GM12891 (cell line): ENCODE measurements around the gene ANKRD44.

Experiments
- DNase-seq: peaks from one replicate; pipeline ENCODE4 v3.0.0; 2011; ENCODE audit warnings: low spot score; ENCODE audit not compliant: insufficient read length
- FAIRE-seq: peaks from 2 replicates; lab custom pipeline; 2011; peaks lifted over from hg19 to GRCh38; lab: Jason Lieb, UNC
- PAX5 ChIP-seq: IDR thresholded peaks from 2 replicates; pipeline ENCODE4 v1.6.1; 2011; ENCODE audit warnings: low read length, moderate library complexity, mild to moderate bottlenecking; ENCODE audit not compliant: insufficient read depth, severe bottlenecking
- POLR2A ChIP-seq: IDR thresholded peaks from 2 replicates; pipeline ENCODE4 v1.6.1; 2011; ENCODE audit warnings: low read depth, low read length, control low read depth
- POLR2AphosphoS5 ChIP-seq: IDR thresholded peaks from 2 replicates; pipeline ENCODE4 v1.6.1; 2011; ENCODE audit warnings: low read depth, low read length, control low read depth
- POU2F2 ChIP-seq: IDR thresholded peaks from 2 replicates; pipeline ENCODE4 v1.6.1; 2011; ENCODE audit warnings: low read depth, mild to moderate bottlenecking, control low read depth, low read length, moderate library complexity
- SPI1 ChIP-seq: IDR thresholded peaks from 2 replicates; pipeline ENCODE4 v1.6.1; 2011; ENCODE audit warnings: low read depth, low read length, control low read depth
- TAF1 ChIP-seq: IDR thresholded peaks from 2 replicates; pipeline ENCODE4 v1.6.1; 2011; ENCODE audit warnings: low read depth, low read length, control low read depth

Gene ANKRD44

GRCh38 chr2:197113275-197113711, 197.3 kb downstream of the ANKRD44 start:
- FAIRE-seq (peak; percentile 85), DNase-seq (peak; percentile 14)
- peak; percentile 73 for TF ChIP-seq SPI1
- TF ChIP-seq POLR2AphosphoS5, result no peak

GRCh38 chr2:197109326-197109725, 201.3 kb downstream of the ANKRD44 start:
- TF ChIP-seq POU2F2 (no peak), SPI1 (no peak), PAX5 (no peak), TAF1 (no peak), POLR2A (no peak), POLR2AphosphoS5 (no peak)
- FAIRE-seq, result no peak
- no peak for DNase-seq

- FAIRE-seq (no peak), DNase-seq (no peak)
- no peak for TF ChIP-seq TAF1
- TF ChIP-seq POU2F2, result no peak
- TF ChIP-seq POLR2A, result no peak
- no peak for TF ChIP-seq POLR2AphosphoS5
- no peak for TF ChIP-seq PAX5
- TF ChIP-seq SPI1, result no peak
These were observed 201.8 kb downstream of the ANKRD44 start for GRCh38 chr2:197108758-197109157.

- FAIRE-seq (no peak), DNase-seq (no peak)
- TF ChIP-seq POLR2A (no peak), TAF1 (no peak), POU2F2 (no peak), PAX5 (no peak), SPI1 (no peak), POLR2AphosphoS5 (no peak)
These were observed 203.0 kb downstream of the ANKRD44 start for GRCh38 chr2:197107291-197108269.

GRCh38 chr2:197103363-197103762, 207.2 kb downstream of the ANKRD44 start:
- TF ChIP-seq POLR2A (no peak), PAX5 (no peak), POU2F2 (no peak), POLR2AphosphoS5 (no peak), TAF1 (no peak), SPI1 (no peak)
- DNase-seq, result no peak
- FAIRE-seq, result no peak

GRCh38 chr2:197102231-197102630, 208.3 kb downstream of the ANKRD44 start:
- FAIRE-seq, result no peak
- DNase-seq, result no peak
- TF ChIP-seq POLR2AphosphoS5, result no peak
- TF ChIP-seq SPI1, result no peak
- no peak for TF ChIP-seq PAX5
- TF ChIP-seq POLR2A, result no peak
- no peak for TF ChIP-seq TAF1
- TF ChIP-seq POU2F2, result no peak

GRCh38 chr2:197101519-197101918, 209.1 kb downstream of the ANKRD44 start:
- DNase-seq (no peak), FAIRE-seq (no peak)
- TF ChIP-seq POLR2AphosphoS5, result no peak
- TF ChIP-seq POLR2A, result no peak
- no peak for TF ChIP-seq POU2F2
- no peak for TF ChIP-seq SPI1
- no peak for TF ChIP-seq PAX5
- TF ChIP-seq TAF1, result no peak

GRCh38 chr2:197097578-197098366, 212.8 kb downstream of the ANKRD44 start:
- DNase-seq (no peak), FAIRE-seq (no peak)
- no peak for TF ChIP-seq PAX5
- TF ChIP-seq POLR2A, result no peak
- TF ChIP-seq POLR2AphosphoS5, result no peak
- no peak for TF ChIP-seq SPI1
- TF ChIP-seq POU2F2, result no peak
- TF ChIP-seq TAF1, result no peak

- DNase-seq, result no peak
- TF ChIP-seq PAX5, result no peak
- no peak for TF ChIP-seq SPI1
- TF ChIP-seq POU2F2, result no peak
- no peak for TF ChIP-seq POLR2A
- TF ChIP-seq TAF1, result no peak
- TF ChIP-seq POLR2AphosphoS5, result no peak
- FAIRE-seq, result no peak
These were observed 213.9 kb downstream of the ANKRD44 start for GRCh38 chr2:197096649-197097048.

- DNase-seq, result no peak
- TF ChIP-seq TAF1 (no peak), POLR2AphosphoS5 (no peak), POLR2A (no peak), SPI1 (no peak), POU2F2 (no peak), PAX5 (no peak)
- no peak for FAIRE-seq
These were observed 218.1 kb downstream of the ANKRD44 start for GRCh38 chr2:197092431-197092830.
